SK-N-SH treated with all-trans-retinoic acid at 6 μM for 48 hours (cell line): ENCODE results near the gene TAOK3.
A peak's percentile ranks its signal among the peaks of the same experiment; 100 is the strongest.

Source experiments
- ATAC-seq: fragments of 200-7000 bp; cut with Tn5 transposase; 3 replicates; pipeline ENCODE4 v1.9.1; 2020; ENCODE audit warnings: mild to moderate bottlenecking, moderate library complexity
- ARNTL ChIP-seq: fragments of 450-650 bp; formaldehyde crosslinking; IDR thresholded peaks from 2 replicates; pipeline ENCODE4 v1.5.0; 2020; ENCODE audit warnings: low read depth, mild to moderate bottlenecking, moderate library complexity, borderline replicate concordance
- BACH2 ChIP-seq: fragments of 250-450 bp; sonication (Bioruptor Pico); IDR thresholded peaks from 2 replicates; pipeline ENCODE4 v1.9.0; 2021; ENCODE audit warnings: mild to moderate bottlenecking, borderline replicate concordance
- CREB5 ChIP-seq: fragments of 250-450 bp; sonication (Bioruptor Pico); IDR thresholded peaks from 2 replicates; pipeline ENCODE4 v1.5.1; 2020; ENCODE audit warnings: low read depth, mild to moderate bottlenecking, moderate library complexity
- CSDC2 ChIP-seq: fragments of 250-450 bp; sonication (Bioruptor Pico); IDR thresholded peaks from 2 replicates; pipeline ENCODE4 v1.5.0; 2020; ENCODE audit warnings: mild to moderate bottlenecking, moderate library complexity
- ESRRG ChIP-seq: fragments of 250-450 bp; sonication (Bioruptor Pico); IDR thresholded peaks from 2 replicates; pipeline ENCODE4 v1.6.1; 2021; ENCODE audit warnings: mild to moderate bottlenecking
- GLIS3 ChIP-seq: fragments of 250-450 bp; sonication (Bioruptor Pico); IDR thresholded peaks from 2 replicates; pipeline ENCODE4 v1.5.0; 2020; ENCODE audit warnings: mild to moderate bottlenecking, moderate library complexity
- ISL1 ChIP-seq: fragments of 250-450 bp; sonication (Bioruptor Pico); IDR thresholded peaks from 2 replicates; pipeline ENCODE4 v2.1.2; 2022; ENCODE audit warnings: mild to moderate bottlenecking, moderate library complexity
- OSR1 ChIP-seq: fragments of 250-450 bp; sonication (Bioruptor Pico); IDR thresholded peaks from 2 replicates; pipeline ENCODE4 v1.8.0; 2022; ENCODE audit warnings: moderate library complexity, mild to moderate bottlenecking, inconsistent platforms
- RARB ChIP-seq: fragments of 250-450 bp; sonication (Bioruptor Pico); IDR thresholded peaks from 2 replicates; pipeline ENCODE4 v1.8.0; 2021; ENCODE audit warnings: mild to moderate bottlenecking, moderate library complexity
- SNAI2 ChIP-seq: fragments of 250-450 bp; sonication (Bioruptor Pico); IDR thresholded peaks from 2 replicates; pipeline ENCODE4 v1.5.0; 2020; ENCODE audit warnings: mild to moderate bottlenecking, moderate library complexity
- TCF4 ChIP-seq: fragments of 250-450 bp; sonication (Bioruptor Pico); IDR thresholded peaks from 2 replicates; pipeline ENCODE4 v1.8.0; 2021; ENCODE audit warnings: mild to moderate bottlenecking, moderate library complexity, borderline replicate concordance
- TOX ChIP-seq: fragments of 250-450 bp; sonication (Bioruptor Pico); IDR thresholded peaks from 2 replicates; pipeline ENCODE4 v1.8.0; 2021; ENCODE audit warnings: mild to moderate bottlenecking, moderate library complexity, borderline replicate concordance
- ZC3H10 ChIP-seq: fragments of 250-450 bp; sonication (Bioruptor Pico); IDR thresholded peaks from 2 replicates; pipeline ENCODE4 v1.5.1; 2021; ENCODE audit warnings: mild to moderate bottlenecking, moderate library complexity
- ZFP3 ChIP-seq: fragments of 250-450 bp; sonication (Bioruptor Pico); IDR thresholded peaks from 2 replicates; pipeline ENCODE4 v1.5.0; 2020; ENCODE audit warnings: mild to moderate bottlenecking, moderate library complexity
- ZFP30 ChIP-seq: fragments of 450-650 bp; formaldehyde crosslinking; IDR thresholded peaks from 2 replicates; pipeline ENCODE4 v1.5.0; 2022; ENCODE audit warnings: mild to moderate bottlenecking, moderate library complexity
- ZNF565 ChIP-seq: fragments of 450-650 bp; formaldehyde crosslinking; conservative IDR thresholded peaks from 2 replicates; pipeline ENCODE4 v1.5.0; 2020; ENCODE audit warnings: low read depth, mild to moderate bottlenecking, moderate library complexity
- ZNF70 ChIP-seq: fragments of 450-650 bp; formaldehyde crosslinking; IDR thresholded peaks from 2 replicates; pipeline ENCODE4 v1.5.0; 2020; ENCODE audit warnings: mild to moderate bottlenecking, moderate library complexity
- ZNF8 ChIP-seq: fragments of 450-650 bp; formaldehyde crosslinking; IDR thresholded peaks from 2 replicates; pipeline ENCODE4 v1.5.0; 2020; ENCODE audit warnings: mild to moderate bottlenecking, moderate library complexity
- TF ChIP-seq, protein P1 (sequence below): fragments of 250-450 bp; sonication (Bioruptor Pico); IDR thresholded peaks from 2 replicates; pipeline ENCODE4 v1.5.1; 2021; ENCODE audit warnings: mild to moderate bottlenecking, moderate library complexity
- TF ChIP-seq, protein P2 (sequence below): fragments of 250-450 bp; sonication (Bioruptor Pico); IDR thresholded peaks from 2 replicates; pipeline ENCODE4 v1.5.0; 2020; ENCODE audit warnings: mild to moderate bottlenecking, moderate library complexity

The TAOK3 gene

DNA sequence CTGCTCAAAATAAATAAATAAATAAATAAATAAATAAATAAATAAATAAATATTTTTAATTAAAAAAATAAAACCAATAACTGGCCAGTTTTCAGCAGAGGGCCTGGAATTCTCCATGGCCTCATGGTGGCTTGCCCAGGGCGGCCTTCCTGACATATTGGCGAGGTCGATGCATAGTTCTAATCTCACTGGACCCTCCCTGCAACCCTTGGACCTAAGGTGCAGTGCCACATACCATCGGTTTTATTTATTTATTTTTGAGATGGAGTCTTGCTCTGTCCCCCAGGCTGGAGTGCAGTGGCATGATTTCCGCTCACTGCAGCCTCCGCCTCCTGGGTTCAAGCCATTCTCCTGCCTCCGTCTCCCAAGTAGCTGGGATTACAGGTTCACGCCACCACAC lies 265.0 kb downstream of the TAOK3 start (continued):
- no peak for TF ChIP-seq BACH2

- ATAC-seq: no peak
- TF ChIP-seq ZFP30: no peak
- no peak for TF ChIP-seq ARNTL
- TF ChIP-seq ZC3H10 (CRISPR knock-in tag): no peak
- no peak for TF ChIP-seq CSDC2 (CRISPR knock-in tag)
- no peak for TF ChIP-seq CREB5 (CRISPR knock-in tag)
- TF ChIP-seq BACH2: no peak
These were observed 265.7 kb downstream of the TAOK3 start for GRCh38 chr12:118107011-118107410.

GRCh38 chr12:118103601-118104382 lies 268.9 kb downstream of the TAOK3 start, which contains the start of gene VSIG10:
VSIG10 (minus strand) TSS chr12:118104011; CDS start chr12:118103671, 340 bp downstream.
- peak; percentile 87 for ATAC-seq

GRCh38 chr12:118103201-118103600 lies 269.5 kb downstream of the TAOK3 start:
- peak; percentile 42 for ATAC-seq
- TF ChIP-seq ZFP30: no peak
- no peak for TF ChIP-seq SNAI2 (CRISPR knock-in tag)
- TF ChIP-seq ZNF70 (CRISPR knock-in tag): no peak
- no peak for TF ChIP-seq TOX (CRISPR knock-in tag)

More at GRCh38 chr12:118103601-118104382, 268.9 kb downstream of the TAOK3 start, which contains the start of gene VSIG10:
- 0 out of 2 replicates have a peak, but pooled peaks have one; percentile 46 for TF ChIP-seq ZNF70 (CRISPR knock-in tag)
- TF ChIP-seq CREB5 (CRISPR knock-in tag): no peak

GRCh38 chr12:118102609-118103008 lies 270.1 kb downstream of the TAOK3 start:
- no peak for ATAC-seq
- TF ChIP-seq SNAI2 (CRISPR knock-in tag) (no peak), ZC3H10 (CRISPR knock-in tag) (no peak), ZNF565 (CRISPR knock-in tag) (no peak), OSR1 (CRISPR knock-in tag) (no peak), ARNTL (no peak), ZNF8 (CRISPR knock-in tag) (no peak), CREB5 (CRISPR knock-in tag) (no peak), ZNF70 (CRISPR knock-in tag) (no peak), GLIS3 (CRISPR knock-in tag) (no peak), ESRRG (no peak), BACH2 (no peak), CSDC2 (CRISPR knock-in tag) (no peak), ZFP3 (CRISPR knock-in tag) (no peak), ISL1 (CRISPR knock-in tag) (no peak), RARB (no peak), TCF4 (CRISPR knock-in tag) (no peak)
- TF ChIP-seq, protein P1, sequence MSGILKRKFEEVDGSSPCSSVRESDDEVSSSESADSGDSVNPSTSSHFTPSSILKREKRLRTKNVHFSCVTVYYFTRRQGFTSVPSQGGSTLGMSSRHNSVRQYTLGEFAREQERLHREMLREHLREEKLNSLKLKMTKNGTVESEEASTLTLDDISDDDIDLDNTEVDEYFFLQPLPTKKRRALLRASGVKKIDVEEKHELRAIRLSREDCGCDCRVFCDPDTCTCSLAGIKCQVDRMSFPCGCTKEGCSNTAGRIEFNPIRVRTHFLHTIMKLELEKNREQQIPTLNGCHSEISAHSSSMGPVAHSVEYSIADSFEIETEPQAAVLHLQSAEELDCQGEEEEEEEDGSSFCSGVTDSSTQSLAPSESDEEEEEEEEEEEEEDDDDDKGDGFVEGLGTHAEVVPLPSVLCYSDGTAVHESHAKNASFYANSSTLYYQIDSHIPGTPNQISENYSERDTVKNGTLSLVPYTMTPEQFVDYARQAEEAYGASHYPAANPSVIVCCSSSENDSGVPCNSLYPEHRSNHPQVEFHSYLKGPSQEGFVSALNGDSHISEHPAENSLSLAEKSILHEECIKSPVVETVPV (CRISPR knock-in tag): no peak
- TF ChIP-seq, protein P2, sequence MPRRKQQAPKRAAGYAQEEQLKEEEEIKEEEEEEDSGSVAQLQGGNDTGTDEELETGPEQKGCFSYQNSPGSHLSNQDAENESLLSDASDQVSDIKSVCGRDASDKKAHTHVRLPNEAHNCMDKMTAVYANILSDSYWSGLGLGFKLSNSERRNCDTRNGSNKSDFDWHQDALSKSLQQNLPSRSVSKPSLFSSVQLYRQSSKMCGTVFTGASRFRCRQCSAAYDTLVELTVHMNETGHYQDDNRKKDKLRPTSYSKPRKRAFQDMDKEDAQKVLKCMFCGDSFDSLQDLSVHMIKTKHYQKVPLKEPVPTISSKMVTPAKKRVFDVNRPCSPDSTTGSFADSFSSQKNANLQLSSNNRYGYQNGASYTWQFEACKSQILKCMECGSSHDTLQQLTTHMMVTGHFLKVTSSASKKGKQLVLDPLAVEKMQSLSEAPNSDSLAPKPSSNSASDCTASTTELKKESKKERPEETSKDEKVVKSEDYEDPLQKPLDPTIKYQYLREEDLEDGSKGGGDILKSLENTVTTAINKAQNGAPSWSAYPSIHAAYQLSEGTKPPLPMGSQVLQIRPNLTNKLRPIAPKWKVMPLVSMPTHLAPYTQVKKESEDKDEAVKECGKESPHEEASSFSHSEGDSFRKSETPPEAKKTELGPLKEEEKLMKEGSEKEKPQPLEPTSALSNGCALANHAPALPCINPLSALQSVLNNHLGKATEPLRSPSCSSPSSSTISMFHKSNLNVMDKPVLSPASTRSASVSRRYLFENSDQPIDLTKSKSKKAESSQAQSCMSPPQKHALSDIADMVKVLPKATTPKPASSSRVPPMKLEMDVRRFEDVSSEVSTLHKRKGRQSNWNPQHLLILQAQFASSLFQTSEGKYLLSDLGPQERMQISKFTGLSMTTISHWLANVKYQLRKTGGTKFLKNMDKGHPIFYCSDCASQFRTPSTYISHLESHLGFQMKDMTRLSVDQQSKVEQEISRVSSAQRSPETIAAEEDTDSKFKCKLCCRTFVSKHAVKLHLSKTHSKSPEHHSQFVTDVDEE (CRISPR knock-in tag): no peak
